HPDE6-E6E7 (cell line): Measurements from ENCODE around the gene TMEM271.

Source experiments
- DNase-seq: peaks from one replicate; pipeline ENCODE4 v3.0.0; 2011; ENCODE audit warnings: missing footprints; ENCODE audit errors: extremely low spot score

The TMEM271 gene

DNA sequence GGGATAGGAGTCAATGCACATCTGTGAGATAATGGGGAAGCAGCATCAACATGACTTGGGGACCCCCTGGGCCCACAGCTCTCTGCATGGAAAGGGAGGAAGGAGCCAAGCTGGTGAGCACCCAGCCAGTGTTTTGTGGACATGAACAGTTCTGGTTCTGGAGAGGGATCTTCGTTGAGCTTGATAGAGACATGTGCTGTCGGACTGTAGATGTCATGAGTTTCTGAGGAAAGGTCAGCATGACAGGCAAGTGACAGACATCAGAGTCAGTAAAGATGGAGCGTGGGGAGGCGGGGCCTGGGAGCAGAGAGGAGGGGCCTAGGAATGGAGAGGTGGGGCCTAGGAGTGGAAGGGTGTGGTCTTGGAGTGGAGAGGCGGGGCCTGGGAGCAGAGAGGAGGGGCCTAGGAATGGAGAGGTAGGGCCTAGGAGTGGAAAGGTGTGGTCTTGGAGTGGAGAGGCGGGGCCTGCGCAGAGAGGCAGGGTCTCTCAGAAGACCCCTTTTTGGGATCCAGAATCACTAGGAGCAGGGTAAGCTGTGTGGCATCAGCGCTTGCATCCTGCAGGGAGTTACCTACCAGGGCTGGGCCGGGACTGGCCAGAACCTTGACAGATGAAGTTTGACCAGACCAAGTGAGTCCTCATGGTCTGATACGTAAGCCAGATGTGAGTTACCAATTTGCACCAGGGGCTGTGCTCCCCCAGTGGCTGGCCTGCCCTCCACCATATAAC is 43.3 kb downstream of the TMEM271 start:
- DNase-seq: no peak

DNA sequence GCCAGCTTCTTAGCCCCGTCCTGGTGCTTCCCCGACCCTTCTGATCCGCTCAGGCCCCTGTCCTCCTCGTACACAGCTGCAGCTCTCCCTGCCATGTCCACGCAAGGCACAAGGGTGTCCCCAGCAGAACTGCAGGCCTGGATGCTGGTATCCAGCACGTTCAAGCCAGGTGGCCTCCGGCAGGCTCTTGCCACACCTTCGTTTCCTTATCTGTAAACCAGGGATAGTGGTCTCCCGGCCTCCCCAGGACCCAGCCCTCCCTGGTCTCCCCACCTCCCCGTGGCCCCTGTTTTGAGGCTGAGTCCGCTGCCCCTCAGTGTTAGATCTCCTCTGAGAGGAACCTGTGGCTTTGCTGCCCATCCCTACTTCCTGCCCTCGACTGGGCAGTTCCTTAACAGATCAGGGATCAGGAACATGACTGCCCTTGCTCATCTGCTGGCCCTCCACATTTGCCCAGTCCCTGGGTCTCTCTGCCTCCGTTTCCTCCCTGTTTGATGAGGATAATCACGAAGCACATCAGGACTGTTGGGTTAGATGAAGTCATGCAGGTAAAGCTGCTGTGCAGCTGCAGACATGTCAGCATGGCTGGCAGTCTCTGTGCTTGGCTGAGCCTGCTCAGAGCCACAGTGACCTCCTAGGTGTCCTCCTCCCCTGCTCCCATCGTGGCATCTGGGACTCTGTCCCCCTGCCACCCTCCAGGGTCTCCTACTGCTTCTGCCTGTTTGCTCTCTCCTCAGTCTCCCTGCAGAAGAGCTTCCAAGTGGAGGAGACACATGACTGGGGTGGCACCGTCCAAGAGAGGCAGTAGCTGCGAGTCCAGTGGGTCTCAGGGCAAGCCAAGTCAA is 44.2 kb downstream of the TMEM271 start:
- no peak for DNase-seq

DNA sequence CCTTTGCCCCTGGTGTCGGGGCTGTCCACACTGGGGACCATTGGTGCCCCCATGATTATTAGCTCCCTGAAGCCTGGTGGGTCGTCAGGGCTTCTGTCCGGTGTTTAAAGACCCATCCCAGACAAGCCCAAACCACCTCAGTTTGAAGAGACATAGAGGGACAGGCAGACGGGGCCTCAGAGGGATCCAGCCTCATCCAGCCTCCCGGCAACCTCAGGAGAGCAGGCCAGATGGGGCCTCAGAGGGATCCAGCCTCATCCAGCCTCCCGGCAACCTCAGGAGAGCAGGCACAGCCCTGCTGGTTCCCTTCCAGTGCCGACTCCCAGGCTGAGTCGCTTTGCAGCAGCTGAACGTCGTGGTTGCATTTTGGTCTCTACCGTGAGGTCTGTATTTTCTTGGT is 45.0 kb downstream of the TMEM271 start:
- no peak for DNase-seq

DNA sequence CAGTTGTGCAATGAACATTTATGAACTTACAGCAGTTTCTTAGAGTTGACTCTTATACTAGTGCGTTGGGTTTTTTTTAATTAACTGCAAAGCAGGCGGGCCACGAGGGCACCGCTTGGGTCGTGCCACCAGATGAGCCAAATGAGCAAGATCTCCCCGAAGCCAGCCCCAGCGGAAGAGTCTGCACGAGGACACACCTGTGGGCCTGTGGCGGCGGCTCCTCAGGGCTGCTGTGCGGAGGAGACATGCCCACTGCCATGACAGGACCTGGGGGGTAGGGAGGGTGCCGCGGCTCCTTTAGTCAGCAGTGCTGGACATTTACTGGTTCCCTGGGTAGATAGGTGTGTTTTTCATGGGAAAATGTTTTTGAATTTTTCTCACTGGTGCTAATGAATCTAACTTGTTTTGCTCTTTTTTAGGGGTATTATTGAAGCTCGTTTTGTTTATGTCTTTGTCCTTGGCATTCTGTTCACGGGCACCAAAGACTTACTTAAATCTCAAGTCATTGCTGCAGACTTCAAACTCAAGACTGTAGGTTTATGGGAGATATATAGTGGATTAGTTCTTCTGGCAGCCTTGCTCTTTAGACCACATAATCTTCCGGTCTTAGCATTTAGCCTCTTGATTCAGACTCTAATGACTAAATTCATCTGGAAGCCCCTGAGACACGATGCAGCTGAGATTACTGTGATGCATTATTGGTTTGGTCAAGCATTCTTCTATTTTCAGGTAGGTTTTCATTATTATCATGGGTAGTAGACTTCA is 45.9 kb downstream of the TMEM271 start:
- DNase-seq: no peak

DNA sequence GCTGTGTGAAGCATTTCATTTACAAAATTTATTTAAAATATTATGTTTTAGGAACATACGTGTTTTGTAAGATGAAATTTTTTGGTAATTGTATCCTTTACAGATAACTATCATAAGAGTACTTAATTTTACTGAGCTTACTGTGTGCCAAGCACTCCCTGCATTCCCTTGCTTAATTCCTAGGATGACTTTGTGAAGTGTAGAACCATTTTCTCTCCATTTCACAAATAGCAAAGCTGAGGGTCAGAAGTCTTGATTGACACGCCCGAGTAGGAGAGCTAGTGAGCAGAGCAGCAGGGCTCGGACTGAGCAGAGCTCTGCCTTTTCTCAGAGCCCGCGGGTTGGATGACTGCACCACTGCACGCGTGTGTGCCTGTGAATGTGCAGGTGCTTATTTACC is 46.5 kb downstream of the TMEM271 start:
- no peak for DNase-seq

DNA sequence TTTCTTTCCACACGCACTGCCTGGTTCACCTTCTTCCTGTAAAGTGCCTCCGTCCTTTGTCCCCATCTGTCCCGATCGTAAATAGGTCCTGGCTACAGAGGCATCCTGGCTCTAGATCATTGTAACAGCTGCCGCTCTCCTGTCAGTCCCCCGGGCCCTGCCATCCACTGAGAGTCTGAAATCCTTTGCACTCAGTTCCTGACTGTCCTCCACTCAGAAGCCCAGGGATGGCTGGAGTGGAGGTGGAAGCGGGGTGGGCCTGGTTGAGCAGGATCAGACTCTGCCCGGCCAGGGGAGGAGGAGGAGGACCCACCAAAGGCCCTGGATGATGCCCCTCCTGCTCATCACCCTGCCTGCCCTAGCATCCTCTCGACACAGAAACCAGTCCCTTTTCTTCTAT is 47.3 kb downstream of the TMEM271 start:
- no peak for DNase-seq

DNA sequence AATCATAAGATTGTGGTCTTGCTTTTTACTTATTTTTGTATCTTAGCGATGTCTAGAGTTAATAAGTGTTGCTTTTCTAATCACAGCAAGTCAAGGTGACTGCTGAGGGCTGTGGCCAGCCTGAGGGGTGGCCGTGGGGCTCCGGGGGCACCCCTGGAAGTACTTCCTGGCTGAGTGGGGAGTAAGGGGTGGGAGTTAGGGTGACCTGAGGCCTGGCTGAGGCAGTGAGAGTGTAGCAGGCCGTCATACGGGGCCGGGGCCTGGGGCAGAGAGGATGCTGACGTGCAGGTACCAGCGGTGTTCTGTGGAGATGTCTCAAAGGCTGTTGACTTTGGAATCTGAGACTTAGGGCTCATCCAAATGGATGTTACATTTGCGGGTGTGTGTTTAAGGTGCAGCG is 47.8 kb downstream of the TMEM271 start:
- no peak for DNase-seq

DNA sequence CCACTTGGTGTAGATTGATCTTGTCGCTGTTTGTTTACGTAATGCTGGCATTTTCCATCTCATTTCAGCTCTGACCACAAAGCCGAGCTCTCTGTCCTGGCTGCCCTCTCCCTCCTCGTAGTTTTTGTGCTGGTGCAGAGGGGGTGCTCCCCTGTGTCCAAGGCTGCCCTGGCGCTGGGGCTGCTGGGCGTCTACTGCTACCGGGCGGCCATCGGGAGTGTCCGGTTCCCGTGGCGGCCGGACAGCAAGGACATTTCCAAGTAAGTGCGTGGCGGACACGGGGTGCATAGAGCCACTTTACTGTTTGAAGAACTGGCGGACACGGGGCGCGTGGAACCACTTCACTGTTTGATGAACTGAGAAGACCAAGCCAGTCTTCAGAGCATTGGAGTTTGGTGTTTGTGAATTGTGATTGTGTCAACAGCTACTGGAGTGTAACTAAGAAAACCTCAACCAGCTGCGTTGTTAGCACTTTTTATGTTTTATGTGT is 49.1 kb downstream of the TMEM271 start:
- DNase-seq: no peak

DNA sequence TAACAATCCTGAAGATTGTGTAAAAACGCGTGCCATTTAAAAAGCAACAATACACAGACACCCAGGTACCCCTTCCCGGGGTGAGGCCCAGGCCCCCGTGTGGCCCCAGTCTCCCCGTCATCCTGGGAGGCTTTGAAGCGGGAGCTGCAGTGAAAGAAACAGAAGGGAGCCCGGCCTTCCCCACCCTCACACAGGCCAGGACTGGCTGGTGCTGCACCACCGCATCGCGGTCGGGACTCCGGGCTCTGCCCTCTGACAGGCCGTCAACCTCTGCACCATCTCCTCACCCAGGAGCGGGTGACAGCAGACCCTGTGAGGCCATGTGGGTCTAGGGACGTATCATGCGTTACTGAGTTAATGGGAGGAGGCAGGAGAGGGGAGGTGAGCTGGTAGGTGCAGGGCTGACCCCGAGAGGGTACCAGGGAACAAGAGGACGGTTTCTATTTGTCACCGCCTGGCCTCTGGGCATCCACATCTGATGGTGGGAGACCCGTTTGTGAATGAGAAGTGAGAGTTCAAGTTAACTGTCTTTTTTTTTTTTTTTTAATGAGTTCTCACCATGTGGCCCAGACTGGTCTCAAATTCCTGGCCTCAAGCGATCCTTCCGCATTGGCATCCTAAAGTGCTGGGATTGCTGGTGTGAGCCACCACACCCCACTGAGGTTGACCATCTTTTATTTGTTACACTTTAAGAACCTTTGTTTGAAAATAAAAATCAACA is 49.7 kb downstream of the TMEM271 start:
- DNase-seq: no peak

DNA sequence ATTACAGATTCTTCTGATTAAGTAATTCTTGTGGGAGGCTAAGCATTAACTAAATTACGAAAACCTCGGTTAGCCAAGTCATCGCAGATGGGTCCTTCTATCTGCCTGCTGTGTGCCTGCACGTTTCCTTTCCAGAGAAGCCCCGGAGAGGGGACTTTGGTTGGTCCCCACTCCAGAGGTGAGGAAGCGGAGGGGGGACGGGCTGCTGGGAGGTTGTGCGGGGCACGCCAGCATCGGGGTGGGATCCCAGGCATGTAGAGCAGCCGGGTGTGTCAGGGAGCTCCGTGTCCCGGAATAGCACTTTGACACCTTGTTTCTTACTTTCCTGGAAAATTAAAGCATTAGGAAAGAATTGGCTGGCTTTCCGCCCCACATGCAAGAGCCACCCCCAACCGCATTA is 50.4 kb downstream of the TMEM271 start:
- DNase-seq: no peak

DNA sequence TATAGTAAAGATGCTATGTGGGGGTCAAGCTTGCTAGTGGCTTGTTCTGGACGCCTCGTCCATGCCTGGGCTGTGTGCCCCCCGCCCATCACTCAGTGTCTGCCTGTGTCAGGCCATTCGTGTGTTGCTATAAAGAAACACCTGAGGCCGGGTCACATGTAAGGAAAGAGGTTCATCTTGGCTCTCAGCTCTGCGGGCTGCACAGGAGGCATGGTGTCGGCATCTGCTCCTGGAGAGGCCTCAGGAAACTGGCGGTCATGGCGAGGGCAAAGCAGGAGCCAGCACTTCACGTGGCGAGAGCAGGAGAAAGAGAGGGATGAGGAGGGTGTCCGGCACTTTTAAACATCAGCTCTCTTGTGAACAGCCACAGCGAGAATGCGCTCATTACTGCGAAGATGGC is 51.9 kb downstream of the TMEM271 start:
- DNase-seq: no peak
